Gastroesophageal sphincter (tissue), 4 donors: ENCODE data around the gene LAMTOR1. TPM values are rescaled to one million over a fixed set of nuclear protein-coding genes. Genes with fewer than 3 reads are reported as not detected.
A peak's percentile ranks its signal among the peaks of the same experiment; 100 is the strongest.

Experiments
- ATAC-seq: fragments of 150-250 bp; one replicate; pipeline ENCODE4 v1.9.1; 2016; ENCODE audit warnings: mild to moderate bottlenecking, moderate library complexity
- H3K27ac ChIP-seq, 4 donors: fragments of 200-600 bp; sonication (generic) in 3 of 4; 1 replicate in 3 of 4; 2 replicates in 1 of 4; pipeline ENCODE4 v1.5.1; 2016 to 2019
- H3K27me3 ChIP-seq: fragments of 200-600 bp; sonication (generic); one replicate; pipeline ENCODE4 v1.5.1; 2019
- H3K36me3 ChIP-seq, 2 donors: fragments of 200-600 bp; sonication (generic); one replicate each; pipeline ENCODE4 v1.5.1; 2019; ENCODE audit warnings: control low read depth in 1 of 2
- H3K4me1 ChIP-seq, 3 donors: fragments of 200-600 bp; sonication (generic); 1 replicate in 2 of 3; 2 replicates in 1 of 3; pipeline ENCODE4 v1.5.1; 2016 to 2019; ENCODE audit warnings: control low read depth in 2 of 3
- H3K4me3 ChIP-seq, 2 donors: fragments of 200-600 bp; sonication (generic); one replicate each; pipeline ENCODE4 v1.5.1; 2019; ENCODE audit warnings: mild to moderate bottlenecking in 1 of 2, moderate library complexity in 1 of 2
- H3K9me3 ChIP-seq, 3 donors: fragments of 200-600 bp; sonication (generic); one replicate each; pipeline ENCODE4 v1.5.1; 2017 to 2019; ENCODE audit warnings: control low read depth in 2 of 3
- EP300 ChIP-seq: sonication (generic); formaldehyde crosslinking; IDR thresholded peaks from one replicate; pipeline ENCODE4 v1.6.1; 2017; ENCODE audit warnings: antibody characterized with exemption, mild to moderate bottlenecking
- POLR2A ChIP-seq, 2 donors: fragments of 450-650 bp; IDR thresholded peaks; one replicate each; pipeline ENCODE4 v1.6.1; 2017; ENCODE audit warnings: antibody characterized with exemption in 2 of 2, mild to moderate bottlenecking in 2 of 2, moderate library complexity in 1 of 2
- POLR2AphosphoS5 ChIP-seq: sonication (generic); formaldehyde crosslinking; IDR thresholded peaks from one replicate; pipeline ENCODE4 v1.6.1; 2017; ENCODE audit warnings: antibody characterized with exemption
- WGBS, 2 donors: methylation state at CpG; one replicate each; pipeline ENCODE4 v1.1.5; 2018; ENCODE audit warnings: low coverage in 1 of 2; 5-methylcytosine and 5-hydroxymethylcytosine counted together
- total RNA-seq, 4 donors: library from RNA; depleted of rRNA; stranded (reverse); fragments of >200 nt; gene quantifications; one replicate each; pipeline ENCODE4 v1.1.0, GENCODE V29; 2016
- TF ChIP-seq, protein P1 (sequence below), 4 experiments: fragments of 200-600 bp in 2 of 4; fragments of 450-650 bp in 2 of 4; sonication (generic) in 1 of 4; IDR thresholded peaks; one replicate each; pipeline ENCODE4 v1.5.1; 2017 to 2019; ENCODE audit warnings: antibody characterized with exemption in 4 of 4, mild to moderate bottlenecking in 2 of 4, moderate library complexity in 2 of 4

LAMTOR1 gene
- total RNA-seq, 4 donors from 2014 or later, result 87.1 to 103 (median 98.2) TPM

DNA sequence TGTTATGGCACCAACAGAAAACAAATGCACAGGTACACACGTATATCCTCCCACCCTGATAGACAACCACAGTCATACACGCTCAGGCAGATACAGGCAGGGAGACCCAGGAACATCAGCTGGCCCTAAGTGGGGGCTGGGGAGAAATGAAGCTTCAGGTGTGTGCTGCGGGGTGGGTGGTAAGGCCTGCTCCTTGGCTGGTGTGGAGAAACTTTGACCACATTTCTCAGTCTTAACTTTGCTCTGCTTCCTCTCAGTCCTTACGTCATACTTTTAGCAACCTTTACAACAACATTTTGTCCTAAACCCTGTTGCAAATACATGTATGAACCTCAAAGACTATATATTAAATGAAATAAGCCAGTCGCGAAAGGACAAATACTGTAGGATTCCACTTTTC is 16.1 kb upstream of the LAMTOR1 start:
- Histone ChIP-seq H3K27ac (no peak overlapping the region), H3K27me3 (peaks cover 42% of the 10 kb centered on the region), H3K4me1 (no peaks in the 10 kb centered on the region), H3K4me3 (no peak overlapping the region), H3K9me3 (no peaks in the 10 kb centered on the region), H3K36me3 (no peaks in the 10 kb centered on the region)
- 74 to 86% methylated on average over 4 to 6 of the region's 6 CpGs for WGBS, 2 donors
- no peak for ATAC-seq
- TF ChIP-seq POLR2AphosphoS5, result no peak
- no peak for TF ChIP-seq POLR2A (IDR thresholded peaks at IDR 0.05)
- TF ChIP-seq, protein P1, sequence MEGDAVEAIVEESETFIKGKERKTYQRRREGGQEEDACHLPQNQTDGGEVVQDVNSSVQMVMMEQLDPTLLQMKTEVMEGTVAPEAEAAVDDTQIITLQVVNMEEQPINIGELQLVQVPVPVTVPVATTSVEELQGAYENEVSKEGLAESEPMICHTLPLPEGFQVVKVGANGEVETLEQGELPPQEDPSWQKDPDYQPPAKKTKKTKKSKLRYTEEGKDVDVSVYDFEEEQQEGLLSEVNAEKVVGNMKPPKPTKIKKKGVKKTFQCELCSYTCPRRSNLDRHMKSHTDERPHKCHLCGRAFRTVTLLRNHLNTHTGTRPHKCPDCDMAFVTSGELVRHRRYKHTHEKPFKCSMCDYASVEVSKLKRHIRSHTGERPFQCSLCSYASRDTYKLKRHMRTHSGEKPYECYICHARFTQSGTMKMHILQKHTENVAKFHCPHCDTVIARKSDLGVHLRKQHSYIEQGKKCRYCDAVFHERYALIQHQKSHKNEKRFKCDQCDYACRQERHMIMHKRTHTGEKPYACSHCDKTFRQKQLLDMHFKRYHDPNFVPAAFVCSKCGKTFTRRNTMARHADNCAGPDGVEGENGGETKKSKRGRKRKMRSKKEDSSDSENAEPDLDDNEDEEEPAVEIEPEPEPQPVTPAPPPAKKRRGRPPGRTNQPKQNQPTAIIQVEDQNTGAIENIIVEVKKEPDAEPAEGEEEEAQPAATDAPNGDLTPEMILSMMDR (IDR thresholded peaks at IDR 0.05), result no peak
- TF ChIP-seq EP300, result no peak

DNA sequence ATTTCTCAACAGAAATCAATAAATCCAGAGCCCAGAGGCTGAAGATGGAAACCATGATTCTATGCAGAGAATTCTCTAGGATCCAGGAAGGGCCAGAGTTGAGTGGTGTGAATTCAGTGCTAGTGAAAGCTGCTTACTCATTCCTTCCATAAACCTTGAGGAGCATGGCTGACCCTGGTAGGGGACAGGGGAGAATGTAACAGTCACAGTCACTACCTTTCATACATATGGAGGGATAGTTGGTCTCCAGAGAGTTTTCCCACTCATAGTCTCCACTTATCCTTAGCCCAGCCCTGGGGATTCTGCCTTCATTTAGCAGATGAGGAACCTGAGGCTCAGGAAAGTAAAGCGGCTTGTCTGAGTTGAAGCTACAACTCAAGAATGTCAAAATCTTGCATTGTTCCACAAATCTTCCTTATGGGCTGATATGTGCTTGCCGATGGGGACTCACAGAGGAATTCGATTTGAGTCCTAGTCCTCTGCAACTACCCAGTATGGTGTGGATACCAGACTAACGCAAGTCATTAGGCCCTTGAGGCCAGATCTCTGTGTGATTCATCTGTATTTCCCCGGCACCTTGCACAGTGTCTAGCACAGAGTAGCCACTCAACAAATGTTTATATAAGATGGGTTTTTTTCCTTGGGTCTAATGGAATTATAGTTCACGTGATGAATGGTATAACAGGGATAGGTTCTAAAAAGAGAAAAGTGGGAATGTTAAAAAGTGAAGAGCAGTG is 13.1 kb upstream of the LAMTOR1 start:
- no peak for ATAC-seq
- WGBS, 2 donors, result 69% methylated on average over 3 of the region's 6 CpGs; no CpG with 5 or more reads in 1 of the 2 donors

DNA sequence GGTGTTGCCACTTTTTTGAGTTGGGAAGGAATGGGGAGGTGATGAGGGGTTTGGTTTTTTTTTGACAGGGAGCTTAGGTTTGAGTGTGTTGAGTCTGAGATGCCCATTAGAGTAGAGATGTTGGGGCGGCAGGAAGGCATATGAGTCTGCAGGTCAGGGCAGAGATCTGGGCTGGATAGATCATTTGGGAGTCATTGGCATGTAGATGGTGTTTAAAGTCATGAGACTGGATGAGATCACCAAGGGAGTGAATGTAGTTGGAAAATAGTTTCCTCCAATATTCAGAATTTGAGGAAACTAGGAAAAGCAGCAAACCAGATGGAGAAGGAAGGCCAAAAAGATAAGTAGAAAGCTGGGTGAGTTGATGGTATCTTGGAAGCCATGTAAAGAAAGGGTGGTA is 11.5 kb upstream of the LAMTOR1 start:
- no peaks in the 10 kb centered on the region for H3K9me3 ChIP-seq
- H3K36me3 ChIP-seq, result peaks cover 0 to 4% of the 10 kb centered on the region in 2 donors
- peaks cover 0 to 19% (median 10%) of the 10 kb centered on the region in 3 donors for H3K4me1 ChIP-seq
- peaks cover 29% of the 10 kb centered on the region for H3K27me3 ChIP-seq
- TF ChIP-seq POLR2A (IDR thresholded peaks at IDR 0.05) (no peak), EP300 (no peak), POLR2AphosphoS5 (no peak)
- TF ChIP-seq, protein P1 (IDR thresholded peaks at IDR 0.05), result no peak
- H3K4me3 ChIP-seq, result no peak overlapping the region
- H3K27ac ChIP-seq, result no peak overlapping the region
- 80 to 83% methylated on average over 1 of the region's 1 CpG for WGBS, 2 donors
- no peak for ATAC-seq

More for the DNA sequence above, 13.1 kb upstream of the LAMTOR1 start:
- H3K4me3 ChIP-seq, result no peak overlapping the region
- no peaks in the 10 kb centered on the region for H3K9me3 ChIP-seq
- H3K27me3 ChIP-seq, result peaks cover 39% of the 10 kb centered on the region
- H3K4me1 ChIP-seq, result peaks cover 0 to 14% (median 8%) of the 10 kb centered on the region in 3 donors
- H3K27ac ChIP-seq, result no peak overlapping the region
- TF ChIP-seq, protein P1 (IDR thresholded peaks at IDR 0.05), result no peak
- TF ChIP-seq POLR2A (IDR thresholded peaks at IDR 0.05) (no peak), POLR2AphosphoS5 (no peak), EP300 (no peak)
- H3K36me3 ChIP-seq, result no peaks in the 10 kb centered on the region

DNA sequence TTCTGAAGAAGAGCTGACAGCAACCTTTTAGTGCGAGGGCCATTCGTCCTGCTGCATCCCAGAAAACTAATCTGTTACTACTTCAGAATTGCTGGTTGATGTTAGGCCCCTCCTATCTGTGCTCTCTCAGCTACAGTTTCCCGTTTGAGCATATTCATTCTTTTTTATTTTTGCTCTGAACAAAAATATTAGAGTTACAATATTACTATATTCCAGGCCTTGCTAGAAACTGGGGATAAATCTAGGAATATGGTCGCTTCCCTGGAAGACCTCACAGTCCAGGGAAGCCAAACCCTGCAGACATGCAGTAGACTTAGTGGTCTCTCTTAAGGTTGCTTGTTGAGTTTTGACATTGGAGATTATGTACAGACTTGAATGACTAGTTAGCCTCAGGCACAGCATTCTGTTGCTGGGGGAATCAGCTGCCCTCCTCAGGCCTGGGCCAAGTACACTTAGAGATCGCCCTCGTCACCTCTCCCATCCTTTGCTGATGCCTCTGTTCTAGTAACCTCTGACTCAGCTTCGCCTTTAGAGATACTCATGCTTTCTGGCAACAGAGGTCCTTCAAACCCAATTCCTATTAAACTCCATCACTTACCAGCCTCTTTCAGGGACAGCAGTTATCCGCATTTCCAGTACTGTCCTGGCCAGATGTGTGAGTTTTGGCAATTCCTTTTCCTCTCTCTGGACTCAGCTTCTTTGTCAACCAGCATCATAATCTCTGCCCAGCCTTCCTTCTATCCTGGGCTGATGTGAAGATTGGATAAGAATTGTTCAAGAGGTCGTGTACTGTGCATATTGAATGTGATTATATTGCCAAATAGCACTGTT is 10.1 kb upstream of the LAMTOR1 start:
- H3K4me3 ChIP-seq, result peak overlapping the region; percentile 64 to 74
- no peaks in the 10 kb centered on the region for H3K9me3 ChIP-seq
- peak overlapping the region; percentile 93 to 98 (median 96) for H3K27ac ChIP-seq
- H3K36me3 ChIP-seq, result peaks cover 0 to 18% of the 10 kb centered on the region in 2 donors
- TF ChIP-seq EP300, result no peak
- TF ChIP-seq, protein P1 (IDR thresholded peaks at IDR 0.05), result no peak
- TF ChIP-seq POLR2A (IDR thresholded peaks at IDR 0.05), result no peak
- no peak for TF ChIP-seq POLR2AphosphoS5
- WGBS, 2 donors, result 66 to 100% methylated on average over 3 to 9 of the region's 9 CpGs
- H3K4me1 ChIP-seq, result peaks cover 0 to 19% (median 10%) of the 10 kb centered on the region in 3 donors
- ATAC-seq, result no peak
- H3K27me3 ChIP-seq, result peaks cover 22% of the 10 kb centered on the region
